Measurements from ENCODE around the gene L3MBTL3.
"Not testable (repeated sequence)": the region's sequence is repeated elsewhere in the genome, so short reads cannot be mapped to it uniquely, and the experiment has no call there.

L3MBTL3 gene

DNA sequence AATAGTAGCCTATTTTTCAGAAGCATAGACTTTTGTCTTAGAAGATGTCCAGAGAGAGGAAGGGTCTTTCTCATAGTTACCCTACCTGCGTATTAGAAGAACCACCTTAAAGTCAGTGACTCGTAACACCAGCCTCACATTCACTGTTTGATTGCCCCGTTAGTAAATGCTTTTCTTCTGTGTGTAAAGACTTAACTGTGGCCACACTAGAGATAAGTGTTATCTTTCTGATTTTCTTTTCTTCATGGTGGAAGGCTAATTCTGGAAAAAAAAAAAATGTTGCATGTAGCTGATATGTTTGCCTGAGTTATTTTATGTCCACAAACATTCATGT is 120.5 kb downstream of the L3MBTL3 start:
- no peak for DNase-seq (ENCODE audit: low spot score)

DNA sequence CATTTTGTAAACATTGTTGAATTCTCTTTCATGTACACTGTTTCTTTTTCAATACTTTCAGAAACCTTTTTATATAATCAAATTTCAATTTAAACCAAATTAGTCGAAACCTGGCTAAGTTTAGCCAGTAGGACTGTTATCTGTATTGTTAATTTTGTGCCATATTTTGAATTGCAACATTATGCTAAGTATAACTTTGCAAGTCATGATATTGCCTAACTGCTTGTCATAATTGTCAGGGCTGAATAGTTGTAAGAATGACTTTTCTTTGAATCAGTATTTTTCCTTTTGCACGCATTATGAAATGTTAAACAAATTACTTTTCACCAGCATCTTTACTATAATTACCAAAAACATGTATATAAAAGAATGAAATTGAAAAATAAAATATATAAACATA is 121.7 kb downstream of the L3MBTL3 start:
- no peak for DNase-seq (ENCODE audit: low spot score)

DNA sequence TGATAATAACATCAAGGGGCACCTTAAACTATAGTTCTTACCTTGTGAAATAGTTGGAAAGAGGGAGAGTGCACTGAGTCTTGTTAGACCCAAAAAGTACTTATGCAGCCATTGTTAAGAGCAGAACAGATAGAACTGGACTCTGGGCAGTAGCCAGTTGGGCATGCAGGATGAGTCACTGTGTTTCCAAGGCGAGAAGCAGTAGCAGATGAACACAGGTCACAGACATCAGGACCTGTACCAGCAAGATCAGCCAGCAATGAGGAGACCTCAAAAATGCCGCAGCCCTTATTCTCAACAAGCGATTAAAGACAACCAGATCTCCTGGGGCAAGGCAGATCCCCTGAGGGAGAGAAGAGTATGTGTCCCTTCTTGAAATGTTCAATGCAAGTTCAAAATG is 125.3 kb downstream of the L3MBTL3 start:
- DNase-seq (ENCODE audit: low spot score) = no peak

DNA sequence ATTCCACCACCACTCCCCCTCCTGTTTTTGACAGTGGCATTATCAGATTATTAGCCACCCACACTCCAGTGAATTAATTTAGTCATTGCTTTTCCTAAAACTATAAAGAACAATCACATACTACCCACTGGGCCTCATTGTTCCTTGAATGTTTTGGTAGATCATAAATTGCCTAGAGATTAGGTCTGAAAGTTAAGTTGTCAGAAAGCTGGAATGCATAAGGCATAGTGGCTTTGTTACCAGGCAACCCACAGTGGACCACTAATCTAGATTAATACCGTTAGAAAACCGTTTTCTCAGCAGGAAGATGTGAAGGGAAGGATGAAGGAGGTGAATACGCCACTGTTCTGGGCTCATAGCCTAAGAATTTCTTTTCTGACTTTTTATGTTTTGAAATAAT is 128.7 kb downstream of the L3MBTL3 start:
- no peak for DNase-seq (ENCODE audit: low spot score)

DNA sequence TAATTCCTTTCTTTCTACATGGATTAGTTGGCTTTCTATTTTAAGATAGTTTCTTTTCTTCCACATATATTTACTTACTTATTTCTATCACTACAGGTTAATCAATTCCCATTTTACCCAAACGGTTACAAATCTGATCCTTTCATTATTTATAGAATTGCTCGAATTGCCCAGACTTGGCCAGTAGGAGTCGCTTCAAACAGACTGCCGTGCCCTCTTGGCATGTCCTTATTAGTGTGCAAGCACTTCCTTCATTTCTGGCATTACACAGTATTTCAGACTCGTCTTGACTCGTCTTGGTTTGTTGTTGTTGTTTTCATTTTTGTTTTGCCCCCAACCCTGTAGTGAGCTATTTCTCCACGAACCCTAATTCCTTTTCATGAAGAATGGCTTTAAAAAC is 129.8 kb downstream of the L3MBTL3 start:
- DNase-seq (ENCODE audit: low spot score) = no peak

DNA sequence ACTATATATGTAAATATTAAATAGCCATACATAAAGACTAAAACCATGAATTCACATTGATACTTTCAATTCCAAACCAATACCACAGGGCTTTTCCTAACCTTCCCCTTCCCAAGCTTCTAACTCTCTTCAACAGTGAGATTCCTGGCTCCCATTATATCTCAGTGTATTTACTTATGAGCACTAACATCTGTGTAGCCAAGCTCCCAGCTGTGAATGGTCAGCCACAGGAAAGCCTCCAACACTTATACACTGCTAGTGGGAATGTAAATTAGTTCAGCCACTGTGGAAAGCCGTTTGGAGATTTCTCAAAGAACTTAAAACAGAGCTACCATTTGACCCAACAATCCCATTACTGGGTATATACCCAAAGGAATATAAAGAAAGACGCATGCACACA is 130.6 kb downstream of the L3MBTL3 start:
- not testable (repeated sequence) for DNase-seq (ENCODE audit: low spot score)

DNA sequence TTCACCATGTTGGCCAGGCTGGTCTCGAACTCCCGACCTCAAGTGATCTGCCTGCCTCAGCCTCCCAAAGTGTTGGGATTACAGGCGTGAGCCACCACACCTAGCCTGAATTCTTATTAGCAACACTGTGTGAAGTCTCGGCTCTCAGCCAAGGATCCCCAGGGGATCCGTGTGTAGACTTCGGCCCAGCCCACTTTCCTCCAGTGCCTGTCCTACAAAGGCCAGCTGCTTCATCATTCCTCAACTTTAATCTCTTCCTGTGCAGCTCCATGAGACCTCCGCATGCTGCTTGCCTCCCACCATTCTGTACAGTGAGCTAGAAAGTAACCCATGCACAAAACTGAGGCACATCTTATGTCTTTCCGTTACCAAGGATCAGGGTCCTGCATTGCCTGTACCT is 132.5 kb downstream of the L3MBTL3 start:
- no peak for DNase-seq (ENCODE audit: low spot score)

DNA sequence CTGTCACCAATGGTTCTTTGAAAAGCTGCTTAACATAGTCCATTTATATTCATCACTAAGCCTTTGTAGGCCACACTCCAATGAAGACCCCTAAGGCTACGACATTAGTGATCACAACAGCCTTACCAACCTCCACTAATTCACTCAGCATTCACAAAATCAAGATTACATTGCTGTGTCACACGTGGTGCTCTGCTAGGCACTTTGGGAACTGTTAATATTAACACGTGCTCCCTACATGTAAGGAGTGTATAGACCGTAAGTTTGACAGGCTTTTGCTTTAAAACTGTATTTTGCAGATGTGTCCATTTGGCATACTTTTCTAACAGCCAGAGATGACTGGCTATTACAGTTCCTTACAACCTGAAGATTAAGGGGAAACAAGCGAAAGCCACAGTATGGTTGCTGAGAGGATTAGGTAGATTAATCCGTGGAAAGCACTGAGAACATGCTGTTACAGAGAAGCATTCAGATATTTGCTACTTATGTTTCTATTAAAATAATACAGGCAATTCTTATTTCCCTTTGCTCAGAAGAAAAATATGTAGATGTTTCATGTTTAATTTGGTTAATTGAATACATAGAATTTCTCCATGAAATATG is 134.6 kb downstream of the L3MBTL3 start:
- DNase-seq (ENCODE audit: low spot score) = no peak

DNA sequence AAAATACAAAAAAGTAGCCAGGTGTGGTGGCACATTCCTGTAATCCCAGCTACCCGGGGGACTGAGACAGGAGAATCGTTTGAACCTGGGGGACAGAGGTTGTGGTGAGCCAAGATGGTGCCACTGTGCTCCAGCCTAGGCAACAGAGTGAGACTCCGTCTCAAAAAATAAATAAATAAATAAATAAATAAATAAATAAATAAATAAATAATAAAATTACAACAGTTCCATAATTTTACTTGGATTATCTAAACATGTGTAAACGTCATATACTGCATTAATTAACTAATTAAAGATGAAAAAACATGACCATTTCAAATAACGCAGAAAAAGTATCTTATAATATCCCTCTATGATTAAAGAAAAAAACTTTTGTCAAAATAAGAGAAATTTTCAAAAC is 138.5 kb downstream of the L3MBTL3 start:
- no peak for DNase-seq (ENCODE audit: low spot score)

DNA sequence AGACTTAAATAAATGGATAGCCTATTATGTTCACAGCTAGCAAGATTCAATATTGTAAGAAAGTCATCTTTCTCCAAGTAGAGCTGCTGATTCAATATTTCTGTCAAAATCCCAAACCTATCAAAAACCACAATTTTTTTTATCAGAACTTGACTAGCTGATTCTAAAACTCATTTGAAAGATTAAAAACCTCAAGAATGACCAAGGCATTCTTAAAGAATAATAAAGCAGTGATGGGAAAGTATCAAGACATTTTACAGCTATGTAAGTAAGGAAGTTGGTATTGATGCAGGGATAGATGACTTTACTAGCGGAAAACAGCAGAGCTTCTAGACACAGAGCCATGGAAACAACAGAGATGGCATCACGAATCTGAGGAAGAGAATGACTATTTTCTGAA is 139.7 kb downstream of the L3MBTL3 start:
- no peak for DNase-seq (ENCODE audit: low spot score)

DNA sequence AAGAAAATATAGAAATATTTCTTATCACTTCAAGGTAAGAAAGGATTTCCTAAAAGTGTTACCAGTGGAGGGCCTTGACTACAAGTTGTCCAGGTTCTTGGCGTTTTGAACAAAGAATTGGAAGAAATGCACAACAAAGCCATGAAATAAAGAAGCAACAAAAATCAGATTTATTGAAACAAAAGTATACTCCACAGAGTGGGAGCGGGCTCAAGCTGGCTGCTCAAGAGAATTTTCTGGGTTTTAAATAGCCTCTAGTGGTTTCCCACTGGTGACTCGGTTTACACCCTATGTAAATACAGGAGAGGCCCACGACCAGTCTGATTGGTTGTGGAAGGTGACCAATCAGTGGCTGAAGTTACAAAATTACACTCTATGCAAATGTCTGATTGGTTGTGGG is 140.2 kb downstream of the L3MBTL3 start:
- no peak for DNase-seq (ENCODE audit: low spot score)

DNA sequence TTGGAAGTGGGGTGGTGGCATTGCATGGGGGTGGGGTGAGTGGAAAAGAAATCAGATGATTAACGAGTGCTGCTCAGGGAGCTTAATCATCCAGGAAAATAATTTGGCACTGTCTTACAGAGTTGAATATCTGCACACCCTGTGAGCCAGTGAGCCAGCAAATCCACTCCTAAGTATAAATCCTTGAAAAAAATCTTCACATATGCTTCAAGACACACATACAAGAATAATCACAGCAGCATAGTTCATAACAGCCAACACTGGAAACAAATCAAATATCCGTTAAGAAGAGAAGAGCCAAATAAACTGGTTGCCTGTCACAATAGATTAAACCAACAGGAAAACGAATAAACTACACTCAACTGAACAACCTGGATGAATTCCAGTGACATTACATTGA is 141.6 kb downstream of the L3MBTL3 start:
- DNase-seq (ENCODE audit: low spot score) = no peak

DNA sequence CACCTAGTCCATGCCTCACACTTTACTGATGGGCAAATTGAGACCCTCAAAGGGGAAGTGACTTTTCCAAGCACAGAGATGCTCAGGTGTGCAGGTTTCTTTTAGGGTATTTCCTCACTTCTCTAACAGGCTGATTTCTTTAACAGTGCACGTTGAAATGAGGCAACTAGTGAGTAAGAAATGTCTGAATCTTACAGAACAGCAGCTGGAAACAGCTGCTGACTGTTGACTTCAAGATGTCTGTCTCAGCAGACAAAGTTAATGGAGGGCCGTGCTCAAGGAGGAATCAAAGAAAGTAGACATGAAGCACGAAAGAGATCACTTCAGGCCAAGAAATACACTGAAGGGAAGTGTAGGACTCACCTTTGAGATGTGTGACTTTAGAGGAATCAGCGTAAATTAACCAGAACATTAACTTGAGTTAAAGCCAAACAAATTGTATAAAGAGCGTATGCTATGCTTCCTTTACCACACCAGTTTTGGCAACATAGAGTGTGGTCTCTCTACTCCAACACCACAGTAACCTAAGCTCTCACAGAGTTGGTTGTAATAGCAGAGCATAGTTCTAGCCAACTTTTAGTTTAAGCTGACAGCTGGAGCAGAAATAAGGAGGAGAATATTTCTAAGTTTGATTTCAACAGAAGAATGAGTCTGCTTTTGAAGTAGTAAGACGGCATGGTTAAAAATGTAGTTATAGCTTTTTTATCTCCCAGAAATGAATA is 143.5 kb downstream of the L3MBTL3 start:
- DNase-seq (ENCODE audit: low spot score) = no peak

DNA sequence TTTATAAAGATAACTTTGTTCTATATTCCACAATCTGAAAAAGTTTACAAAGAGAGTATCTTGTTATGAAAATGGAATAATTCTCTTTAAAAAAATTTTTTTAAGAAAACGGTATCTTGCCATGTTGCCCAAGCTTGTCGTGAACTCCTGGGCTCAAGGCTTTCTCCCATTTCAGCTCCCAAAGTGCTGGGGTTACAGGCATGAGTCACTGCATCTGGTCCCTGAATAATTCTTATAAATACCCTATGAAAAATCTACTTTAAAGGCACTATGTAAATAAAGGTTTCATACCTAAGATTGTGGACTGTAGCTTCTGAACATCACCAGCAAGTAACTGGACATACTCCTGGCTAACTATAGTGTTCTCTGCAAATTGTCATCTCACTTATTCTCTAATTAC is 144.0 kb downstream of the L3MBTL3 start:
- DNase-seq (ENCODE audit: low spot score) = no peak

DNA sequence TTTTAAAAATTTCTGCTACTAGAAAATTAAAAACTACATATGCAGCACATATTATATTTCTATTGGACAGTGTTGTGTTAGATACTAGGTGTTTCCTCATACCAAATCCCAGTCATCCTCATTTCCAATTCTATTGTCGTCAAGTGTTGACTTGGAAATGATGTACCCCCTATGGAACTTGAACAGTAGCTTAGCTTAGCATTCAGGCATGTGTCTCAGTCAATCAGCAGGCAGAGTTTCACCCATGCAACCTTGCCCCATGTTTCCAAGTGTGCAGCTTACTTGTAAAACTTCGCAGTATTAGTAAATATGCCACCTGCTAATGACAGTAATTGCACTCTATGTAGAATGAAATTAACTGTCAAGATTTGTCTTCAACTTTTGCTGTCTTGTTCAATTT is 144.9 kb downstream of the L3MBTL3 start:
- no peak for DNase-seq (ENCODE audit: low spot score)

DNA sequence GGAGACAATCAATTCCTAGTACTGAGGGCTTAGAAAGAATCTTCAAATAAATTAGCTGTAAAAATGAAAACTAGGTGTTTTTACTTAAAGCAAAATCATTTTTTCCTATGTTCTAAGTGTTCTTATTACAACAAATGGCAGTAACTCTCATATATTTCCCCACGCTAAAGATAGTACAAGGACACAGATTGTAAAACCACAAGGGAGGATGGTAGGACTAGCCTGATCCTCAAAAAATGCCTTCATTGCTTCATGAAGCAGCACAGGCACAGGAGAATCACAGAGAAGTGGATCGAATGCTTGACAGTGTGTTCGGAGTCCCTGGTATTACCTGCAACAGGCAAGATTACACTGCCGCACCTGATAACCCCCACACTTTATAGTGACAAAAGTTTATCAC is 145.9 kb downstream of the L3MBTL3 start:
- no peak for DNase-seq (ENCODE audit: low spot score)

DNA sequence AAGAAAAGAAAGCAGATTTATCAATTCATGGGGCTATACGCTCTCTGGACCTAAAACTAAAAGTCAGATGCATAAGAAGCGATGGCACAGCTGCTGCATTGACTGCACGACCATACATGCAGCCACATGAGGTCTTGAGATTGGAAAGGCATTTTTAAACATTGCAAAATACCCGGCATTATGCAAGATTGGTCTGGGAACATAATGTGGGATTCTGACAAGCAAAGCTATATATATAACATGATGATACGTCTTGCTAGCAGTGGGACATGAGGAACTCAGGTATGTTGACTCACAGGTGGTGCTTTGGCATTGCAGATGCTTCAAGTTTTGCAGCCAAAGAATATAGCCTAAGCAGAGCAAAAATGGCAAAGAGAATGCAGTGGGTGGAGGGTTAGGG is 149.3 kb downstream of the L3MBTL3 start:
- DNase-seq (ENCODE audit: low spot score) = no peak

DNA sequence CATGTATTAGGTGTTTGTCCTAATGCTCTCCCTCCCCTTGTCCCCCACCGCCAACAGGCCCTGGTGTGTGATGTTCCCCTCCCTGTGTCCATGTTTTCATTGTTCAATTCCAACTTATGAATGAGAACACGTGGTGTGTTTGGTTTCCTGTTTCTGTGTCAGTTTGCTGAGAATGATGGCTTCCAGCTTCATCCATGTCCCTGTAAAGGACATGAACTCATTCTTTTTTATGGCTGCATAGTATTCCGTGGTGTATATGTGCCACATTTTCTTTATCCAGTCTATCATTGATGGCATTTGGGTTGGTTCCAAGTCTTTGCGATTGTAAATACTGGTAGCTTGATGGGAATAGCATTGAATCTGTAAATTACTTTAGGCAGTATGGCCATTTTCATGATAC is 151.8 kb downstream of the L3MBTL3 start:
- DNase-seq (ENCODE audit: low spot score) = not testable (repeated sequence)

DNA sequence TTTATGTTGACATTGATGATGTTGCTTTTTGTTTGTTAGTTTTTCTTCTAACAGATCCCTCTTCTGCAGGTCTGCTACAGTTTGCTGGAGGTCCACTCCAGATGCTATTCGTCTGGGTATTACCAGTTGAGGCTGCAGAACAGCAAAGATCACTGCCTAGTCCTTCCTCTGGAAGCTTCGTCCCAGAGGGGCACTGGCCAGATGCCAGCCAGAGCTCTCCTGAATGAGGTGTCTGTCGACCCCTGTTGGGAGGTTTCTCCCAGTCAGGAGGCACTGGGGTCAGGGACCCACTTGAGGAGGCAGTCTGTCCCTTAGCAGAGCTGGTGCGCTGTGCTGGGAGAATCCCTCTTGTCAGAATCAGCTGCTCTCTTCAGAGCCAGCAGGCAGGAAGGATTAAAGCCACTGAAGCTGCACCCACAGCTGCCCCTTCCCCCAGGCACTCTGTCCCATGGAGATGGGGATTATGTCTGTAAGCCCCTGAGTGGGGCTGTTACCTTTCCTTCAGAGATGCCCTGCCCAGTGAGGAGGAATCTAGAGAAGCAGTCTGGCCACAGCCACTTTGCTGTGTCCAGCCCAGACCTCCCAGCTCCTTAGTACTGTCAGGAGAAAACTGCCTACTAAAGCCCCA is 155.1 kb downstream of the L3MBTL3 start:
- not testable (repeated sequence) for DNase-seq (ENCODE audit: low spot score)

DNA sequence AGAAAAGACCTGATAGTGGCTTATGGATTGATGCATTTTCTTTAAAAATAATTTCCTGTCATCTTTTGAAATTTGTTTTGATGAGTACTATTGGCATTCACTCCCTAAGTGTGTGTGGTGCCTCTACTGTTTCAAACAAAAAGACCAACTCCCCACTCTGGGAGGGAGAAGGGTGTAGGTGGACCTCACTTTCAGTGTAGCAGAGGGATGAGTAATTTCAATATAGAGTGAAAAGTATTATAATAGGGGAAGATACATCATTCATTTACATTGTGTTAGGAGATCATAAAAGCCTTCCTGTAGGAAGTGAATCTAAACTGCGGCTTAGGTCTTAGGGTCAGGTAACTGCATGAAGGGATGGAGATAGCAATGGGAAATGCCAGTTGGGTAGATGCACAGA is 158.0 kb downstream of the L3MBTL3 start:
- DNase-seq (ENCODE audit: low spot score) = no peak

DNA sequence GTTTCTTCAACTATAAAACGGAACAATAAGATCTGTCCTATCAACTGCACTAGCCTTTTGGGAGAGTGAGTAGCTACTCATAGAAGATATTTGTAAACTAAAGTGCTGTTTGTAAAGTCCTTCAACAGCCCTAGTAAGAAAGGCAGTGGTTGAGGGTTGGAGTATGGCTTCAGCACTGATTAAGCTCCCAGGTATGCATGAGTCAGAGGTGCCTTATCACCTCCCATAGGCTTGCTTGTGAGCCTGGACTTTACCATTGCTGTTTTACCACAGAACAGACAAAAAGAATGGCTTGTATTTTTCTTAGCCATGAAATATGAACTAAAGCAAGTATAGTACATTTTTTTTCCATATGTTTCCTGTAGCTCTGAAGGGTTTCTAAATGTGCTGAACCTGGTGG is 160.3 kb downstream of the L3MBTL3 start:
- no peak for DNase-seq (ENCODE audit: low spot score)

DNA sequence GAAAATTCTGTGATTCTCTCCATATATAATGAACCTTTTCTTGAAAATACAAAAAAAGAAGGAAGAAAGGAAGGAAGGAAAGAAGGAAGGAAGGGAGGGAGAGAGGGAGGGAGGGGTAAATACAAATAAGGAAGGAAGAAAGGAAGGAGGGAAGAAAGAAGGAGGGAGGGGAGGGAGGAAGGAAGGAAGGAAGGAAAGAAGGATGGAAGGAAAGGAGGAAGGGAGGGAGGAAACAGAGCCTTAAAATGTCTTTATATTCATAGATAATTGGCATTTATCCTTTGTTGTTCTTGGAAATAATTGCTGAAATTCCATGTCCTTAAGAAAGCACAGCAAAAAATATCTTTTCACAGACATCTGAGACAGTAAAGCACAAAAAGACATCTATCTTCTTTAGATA is 164.1 kb downstream of the L3MBTL3 start:
- no peak for DNase-seq (ENCODE audit: low spot score)

DNA sequence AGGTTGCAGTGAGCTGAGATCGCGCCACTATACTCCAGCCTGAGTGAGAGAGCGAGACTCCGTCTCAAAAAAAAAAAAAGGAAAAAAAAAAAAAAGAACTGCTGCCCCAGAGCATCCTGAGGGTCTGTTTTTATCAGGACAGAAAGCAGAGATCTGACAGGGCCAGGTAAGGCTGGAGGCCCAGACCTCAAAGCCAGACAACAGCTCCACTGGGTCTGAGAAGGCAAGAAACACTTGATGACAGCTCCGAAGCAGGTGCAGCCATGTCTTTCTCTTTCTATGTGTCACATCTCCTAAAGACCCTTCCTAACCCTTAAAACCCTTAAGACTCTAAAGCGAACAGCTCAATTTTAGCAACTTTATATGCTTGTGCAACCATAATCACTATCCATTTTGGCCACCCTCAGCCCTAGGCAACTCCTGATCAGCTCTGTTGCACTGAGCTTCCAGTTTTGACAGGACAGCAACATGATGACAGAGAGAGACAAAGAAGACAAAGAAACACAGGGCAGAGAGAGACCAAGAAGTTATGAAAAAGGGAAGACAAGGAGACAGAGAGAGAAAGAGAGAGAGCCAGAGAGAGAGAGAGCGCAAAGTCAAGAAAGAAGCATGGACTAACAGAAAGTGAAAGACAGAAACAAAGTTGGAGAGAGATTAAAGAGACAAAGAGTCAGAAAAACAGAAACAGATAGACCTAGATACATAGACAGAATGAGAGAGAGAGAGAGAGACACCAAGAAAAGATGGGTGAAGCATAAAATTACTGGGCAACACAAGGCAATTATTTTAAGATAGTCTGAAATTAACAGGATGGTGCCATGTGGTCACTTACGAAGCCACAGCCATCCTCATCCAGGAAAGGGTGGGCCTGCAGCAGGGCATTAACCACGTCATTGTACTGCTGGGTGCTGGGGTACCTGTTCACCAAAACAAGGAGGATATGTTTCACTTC is 165.2 kb downstream of the L3MBTL3 start:
- no peak for DNase-seq (ENCODE audit: low spot score)

Data from kidney capillary endothelial cell (primary cell).